ENCODE measurements around the gene C1GALT1C1L.
"Not testable (repeated sequence)": the region's sequence is repeated elsewhere in the genome, so short reads cannot be mapped to it uniquely, and the experiment has no call there.

The C1GALT1C1L gene

DNA sequence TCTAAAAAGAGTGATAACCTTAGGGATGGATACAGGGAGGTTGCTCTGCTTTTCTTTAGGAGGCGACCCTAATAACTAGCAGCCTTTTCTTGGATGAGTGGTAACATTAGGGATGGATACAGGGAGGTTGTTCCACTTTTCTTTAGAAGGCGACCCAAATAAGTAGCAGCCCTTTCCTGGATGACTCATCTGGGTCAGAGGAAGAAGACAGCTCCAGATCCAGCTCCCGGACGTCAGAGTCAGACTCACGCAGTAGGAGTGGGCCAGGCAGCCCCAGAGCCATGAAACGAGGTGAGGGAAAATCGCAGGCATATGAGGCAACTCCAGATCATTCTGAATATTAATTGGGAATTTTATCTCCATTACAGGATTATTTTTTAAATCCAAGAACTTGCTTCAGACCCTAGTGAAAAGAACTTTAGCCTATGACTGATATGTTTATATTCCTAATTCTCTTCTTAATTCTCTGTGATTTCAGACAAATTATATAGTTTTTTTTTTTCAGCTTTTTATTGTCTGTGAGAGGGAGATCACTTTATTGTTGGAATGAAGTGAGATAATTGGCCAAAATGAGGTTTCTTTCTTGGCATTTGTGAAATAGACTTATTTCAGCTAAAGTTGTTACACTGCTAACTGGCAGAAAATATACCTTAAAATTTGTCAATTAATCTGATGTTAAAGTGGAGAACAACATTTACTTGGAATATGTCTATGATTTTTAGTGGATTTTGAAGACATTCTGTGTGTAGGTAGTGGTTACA, 31.2 kb upstream of the C1GALT1C1L start:
- H3K27ac ChIP-seq (ENCODE audit: low read depth, low read length, severe bottlenecking): no peak overlapping the region
- WGBS, 2 experiments (ENCODE audit: insufficient coverage in 2 of 2): 78% methylated on average over 3 to 5 of the region's 7 CpGs
- no peaks in the 10 kb centered on the region for H3K9me3 ChIP-seq (ENCODE audit: control insufficient read depth, low read length)
- no peaks in the 10 kb centered on the region for H3K36me3 ChIP-seq (ENCODE audit: control insufficient read depth, insufficient read depth, low read length)
- peaks cover 3% of the 10 kb centered on the region for H3K4me1 ChIP-seq (ENCODE audit: control insufficient read depth, insufficient read depth, low read length, poor library complexity, severe bottlenecking)
- no peak overlapping the region for H3K4me3 ChIP-seq (ENCODE audit: extremely low read depth, insufficient read depth, low read length, poor library complexity, severe bottlenecking)

DNA sequence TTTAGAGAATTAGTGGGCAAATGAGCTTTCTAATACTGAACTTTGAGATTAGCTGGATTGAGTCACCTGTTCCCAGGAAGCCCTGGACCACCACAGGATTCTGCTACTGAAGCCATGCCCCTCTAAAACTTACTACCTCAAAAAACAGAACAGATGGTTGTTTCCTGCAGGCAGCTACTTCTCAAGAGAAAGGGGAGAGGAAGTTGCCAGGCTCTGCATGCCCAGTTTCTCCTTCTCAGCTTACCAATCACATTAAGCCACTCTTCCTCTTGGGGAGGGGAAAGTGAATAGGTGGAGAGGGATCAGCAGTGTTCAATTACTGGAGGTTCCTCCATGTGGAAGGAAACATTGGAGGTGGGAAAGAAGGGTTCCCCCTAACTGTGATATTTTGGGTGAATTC, 24.9 kb upstream of the C1GALT1C1L start:
- Histone ChIP-seq H3K36me3 (ENCODE audit: control insufficient read depth, insufficient read depth, low read length) (no peaks in the 10 kb centered on the region), H3K27ac (ENCODE audit: low read depth, low read length, severe bottlenecking) (no peak overlapping the region), H3K4me1 (ENCODE audit: control insufficient read depth, insufficient read depth, low read length, poor library complexity, severe bottlenecking) (no peaks in the 10 kb centered on the region), H3K4me3 (ENCODE audit: extremely low read depth, insufficient read depth, low read length, poor library complexity, severe bottlenecking) (no peak overlapping the region), H3K9me3 (ENCODE audit: control insufficient read depth, low read length) (no peaks in the 10 kb centered on the region)

DNA sequence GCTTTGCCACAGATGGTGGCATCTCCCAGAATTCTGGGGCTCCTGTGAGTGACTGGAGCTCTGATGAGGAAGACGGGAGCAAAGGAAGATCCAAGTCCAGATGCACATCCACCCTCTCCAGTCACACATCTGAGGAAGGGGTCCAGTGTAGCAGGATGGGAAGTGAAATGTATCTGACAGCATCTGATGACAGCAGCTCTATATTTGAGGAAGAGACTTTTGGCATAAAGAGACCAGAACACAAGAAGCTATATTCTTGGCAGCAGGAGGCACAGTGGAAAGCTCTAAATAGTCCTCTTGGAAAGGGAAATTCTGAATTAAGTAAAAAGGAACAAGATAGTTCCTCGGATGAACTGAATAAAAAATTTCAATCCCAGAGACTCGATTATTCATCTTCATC, 23.5 kb upstream of the C1GALT1C1L start:
- Histone ChIP-seq H3K4me1 (ENCODE audit: control insufficient read depth, insufficient read depth, low read length, poor library complexity, severe bottlenecking) (no peaks in the 10 kb centered on the region), H3K36me3 (ENCODE audit: control insufficient read depth, insufficient read depth, low read length) (no peaks in the 10 kb centered on the region)
- WGBS, 2 experiments (ENCODE audit: insufficient coverage in 2 of 2): 100% methylated on average over 1 of the region's 3 CpGs; no CpG with 5 or more reads in 1 of the 2 experiments

DNA sequence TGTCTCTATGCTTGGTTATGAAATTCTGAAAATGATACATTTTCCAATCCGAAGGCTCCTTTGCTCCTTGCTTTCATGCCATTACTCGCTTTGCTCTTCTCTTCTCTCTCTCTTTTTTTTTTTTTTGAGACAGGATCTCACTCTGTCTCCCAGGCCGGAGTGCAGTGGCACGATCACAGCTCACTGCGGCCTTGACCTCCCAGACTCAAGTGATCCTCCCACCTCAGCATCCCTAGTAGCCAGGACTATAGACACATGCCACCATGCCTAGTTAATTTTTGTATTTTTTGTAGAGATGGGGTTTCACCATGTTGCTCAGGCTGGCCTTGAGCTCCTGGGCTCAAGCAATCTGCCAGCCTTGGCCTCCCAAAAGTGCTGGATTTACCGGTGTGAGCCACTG, 21.9 kb upstream of the C1GALT1C1L start:
- H3K4me1 ChIP-seq (ENCODE audit: control insufficient read depth, insufficient read depth, low read length, poor library complexity, severe bottlenecking); H3K36me3 ChIP-seq (ENCODE audit: control insufficient read depth, insufficient read depth, low read length); H3K27ac ChIP-seq (ENCODE audit: low read depth, low read length, severe bottlenecking); H3K4me3 ChIP-seq (ENCODE audit: extremely low read depth, insufficient read depth, low read length, poor library complexity, severe bottlenecking); H3K9me3 ChIP-seq (ENCODE audit: control insufficient read depth, low read length): not testable (repeated sequence)
- WGBS, 2 experiments (ENCODE audit: insufficient coverage in 2 of 2): 100% methylated on average over 1 to 3 of the region's 6 CpGs

More for the DNA sequence above, 23.5 kb upstream of the C1GALT1C1L start:
- H3K4me3 ChIP-seq (ENCODE audit: extremely low read depth, insufficient read depth, low read length, poor library complexity, severe bottlenecking): no peak overlapping the region
- no peak overlapping the region for H3K27ac ChIP-seq (ENCODE audit: low read depth, low read length, severe bottlenecking)
- no peaks in the 10 kb centered on the region for H3K9me3 ChIP-seq (ENCODE audit: control insufficient read depth, low read length)

DNA sequence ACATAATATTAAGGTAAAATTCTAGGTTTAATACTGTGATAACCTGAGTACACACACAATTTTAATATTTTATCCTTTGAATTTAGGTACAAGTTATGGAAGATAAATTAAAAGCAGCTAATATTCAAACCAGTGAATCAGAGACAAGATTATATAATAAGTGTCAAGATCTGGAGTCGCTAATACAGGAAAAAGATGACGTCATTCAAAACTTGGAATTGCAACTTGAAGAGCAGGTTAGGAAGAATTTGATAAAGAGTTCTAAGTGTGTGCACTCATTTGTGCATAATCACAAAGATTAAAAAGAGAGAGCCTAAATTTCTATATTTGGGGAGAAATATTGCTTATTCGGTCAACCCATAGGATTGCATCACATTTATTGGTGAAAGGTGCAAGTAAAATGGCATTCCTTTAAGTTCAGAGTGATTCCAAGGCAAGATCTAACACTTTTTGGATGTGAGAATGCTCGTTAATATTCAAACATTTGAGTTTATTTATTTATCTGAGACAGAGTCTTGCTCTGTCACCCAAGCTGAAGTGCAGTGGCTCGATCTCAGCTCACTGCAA, 16.3 kb upstream of the C1GALT1C1L start:
- Histone ChIP-seq H3K4me1 (ENCODE audit: control insufficient read depth, insufficient read depth, low read length, poor library complexity, severe bottlenecking) (no peaks in the 10 kb centered on the region), H3K4me3 (ENCODE audit: extremely low read depth, insufficient read depth, low read length, poor library complexity, severe bottlenecking) (no peak overlapping the region), H3K36me3 (ENCODE audit: control insufficient read depth, insufficient read depth, low read length) (no peaks in the 10 kb centered on the region), H3K9me3 (ENCODE audit: control insufficient read depth, low read length) (no peaks in the 10 kb centered on the region), H3K27ac (ENCODE audit: low read depth, low read length, severe bottlenecking) (no peak overlapping the region)
- WGBS, 2 experiments (ENCODE audit: insufficient coverage in 2 of 2): 89 to 92% methylated on average over 2 to 4 of the region's 5 CpGs

DNA sequence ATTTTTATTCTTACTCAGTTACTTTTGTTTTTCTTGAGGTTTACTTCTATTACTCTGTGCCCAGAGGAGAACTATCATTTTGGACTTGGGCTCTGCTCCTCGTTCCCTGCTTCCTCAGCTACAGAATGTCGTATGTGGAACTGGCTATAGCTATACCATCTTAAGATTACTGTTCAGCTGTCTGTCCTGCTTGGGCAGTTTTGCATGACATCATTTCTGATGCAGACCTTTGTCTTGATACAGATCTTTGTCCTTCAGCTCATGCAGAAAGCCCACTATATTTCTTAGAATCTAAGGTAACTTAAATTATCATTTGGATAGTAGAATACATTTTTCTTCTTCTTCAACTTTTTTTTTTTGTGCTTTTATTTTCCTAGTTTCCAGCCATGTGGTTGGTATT, 13.8 kb upstream of the C1GALT1C1L start:
- 85 to 95% methylated on average over 2 of the region's 2 CpGs for WGBS, 2 experiments (ENCODE audit: insufficient coverage in 2 of 2)
- Histone ChIP-seq H3K4me1 (ENCODE audit: control insufficient read depth, insufficient read depth, low read length, poor library complexity, severe bottlenecking) (no peaks in the 10 kb centered on the region), H3K4me3 (ENCODE audit: extremely low read depth, insufficient read depth, low read length, poor library complexity, severe bottlenecking) (no peak overlapping the region), H3K36me3 (ENCODE audit: control insufficient read depth, insufficient read depth, low read length) (no peaks in the 10 kb centered on the region), H3K27ac (ENCODE audit: low read depth, low read length, severe bottlenecking) (no peak overlapping the region), H3K9me3 (ENCODE audit: control insufficient read depth, low read length) (no peaks in the 10 kb centered on the region)

DNA sequence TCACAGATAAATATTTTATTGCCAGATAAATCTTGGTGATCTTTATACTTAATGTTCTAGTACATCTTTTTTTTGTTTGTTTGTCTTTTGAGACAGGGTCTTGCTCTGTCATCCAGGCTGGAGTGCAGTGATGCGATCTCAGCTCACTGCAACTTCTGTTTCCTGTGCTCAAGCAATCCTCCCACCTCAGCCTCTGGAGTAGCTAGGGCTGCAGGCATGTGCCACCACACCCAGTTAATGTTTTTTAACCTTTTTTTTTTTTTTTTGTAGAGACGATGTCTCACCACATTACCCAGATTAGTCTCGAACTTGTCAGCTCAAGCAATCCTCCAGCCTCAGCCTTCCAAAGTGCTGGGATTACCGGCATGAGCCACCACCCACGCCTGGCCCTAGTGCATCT, 9.1 kb upstream of the C1GALT1C1L start:
- H3K9me3 ChIP-seq (ENCODE audit: control insufficient read depth, low read length): no peaks in the 10 kb centered on the region
- H3K4me1 ChIP-seq (ENCODE audit: control insufficient read depth, insufficient read depth, low read length, poor library complexity, severe bottlenecking): no peaks in the 10 kb centered on the region
- 90 to 100% methylated on average over 1 to 2 of the region's 5 CpGs for WGBS, 2 experiments (ENCODE audit: insufficient coverage in 2 of 2)
- no peak overlapping the region for H3K27ac ChIP-seq (ENCODE audit: low read depth, low read length, severe bottlenecking)
- H3K36me3 ChIP-seq (ENCODE audit: control insufficient read depth, insufficient read depth, low read length): no peaks in the 10 kb centered on the region
- H3K4me3 ChIP-seq (ENCODE audit: extremely low read depth, insufficient read depth, low read length, poor library complexity, severe bottlenecking): no peak overlapping the region

DNA sequence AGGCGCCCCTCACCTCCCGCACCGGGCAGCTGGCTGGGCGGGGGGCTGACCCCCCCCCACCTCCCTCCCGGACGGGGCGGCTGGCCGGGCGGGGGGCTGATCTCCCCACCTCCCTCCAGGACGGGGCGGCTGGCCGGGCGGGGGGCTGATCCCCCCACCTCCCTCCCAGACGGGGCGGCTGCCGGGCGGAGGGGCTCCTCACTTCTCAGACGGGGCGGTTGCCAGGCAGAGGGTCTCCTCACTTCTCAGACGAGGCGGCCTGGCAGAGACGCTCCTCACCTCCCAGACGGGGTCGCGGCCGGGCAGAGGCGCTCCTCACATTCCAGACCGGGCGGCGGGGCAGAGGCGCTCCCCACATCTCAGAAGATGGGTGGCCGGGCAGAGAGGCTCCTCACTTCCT, 1.6 kb upstream of the C1GALT1C1L start:
- H3K9me3 ChIP-seq (ENCODE audit: control insufficient read depth, low read length); H3K27ac ChIP-seq (ENCODE audit: low read depth, low read length, severe bottlenecking); H3K36me3 ChIP-seq (ENCODE audit: control insufficient read depth, insufficient read depth, low read length); H3K4me3 ChIP-seq (ENCODE audit: extremely low read depth, insufficient read depth, low read length, poor library complexity, severe bottlenecking); H3K4me1 ChIP-seq (ENCODE audit: control insufficient read depth, insufficient read depth, low read length, poor library complexity, severe bottlenecking): not testable (repeated sequence)
- WGBS, 2 experiments (ENCODE audit: insufficient coverage in 2 of 2): 92 to 100% methylated on average over 3 to 13 of the region's 32 CpGs

DNA sequence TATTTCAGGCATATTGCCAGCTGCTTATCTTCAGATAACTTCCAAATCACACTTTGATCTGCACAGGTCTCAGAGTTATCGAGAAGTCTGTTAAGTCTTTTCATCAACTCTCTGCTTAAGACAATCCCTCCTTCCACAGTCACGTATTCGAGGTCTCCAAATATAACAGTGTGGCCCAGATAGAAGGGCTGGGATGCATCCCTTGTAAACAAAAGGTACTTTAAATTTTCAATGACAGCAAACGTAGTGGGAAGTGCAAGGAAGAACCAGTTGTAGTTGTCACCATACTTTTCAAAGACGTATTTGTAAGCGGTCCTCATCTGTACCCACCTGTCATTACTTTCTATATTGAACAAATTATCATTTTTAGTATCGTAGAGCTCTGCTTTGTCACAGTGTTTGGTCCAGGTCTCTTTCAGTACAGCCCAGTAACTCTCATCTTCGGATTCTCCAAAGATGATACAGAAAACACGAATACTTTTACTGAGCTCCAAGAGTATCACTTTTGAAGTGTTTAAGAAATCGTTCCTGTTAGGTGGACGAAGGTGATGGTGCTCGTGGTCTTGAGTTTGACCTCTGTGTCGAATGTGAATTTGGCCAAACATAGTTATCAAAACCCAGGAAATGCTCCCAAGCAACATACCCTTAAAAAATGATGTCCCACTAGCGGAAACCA, 445 bp downstream of the C1GALT1C1L start:
- Histone ChIP-seq H3K36me3 (ENCODE audit: control insufficient read depth, insufficient read depth, low read length) (no peaks in the 10 kb centered on the region), H3K4me3 (ENCODE audit: extremely low read depth, insufficient read depth, low read length, poor library complexity, severe bottlenecking) (no peak overlapping the region), H3K27ac (ENCODE audit: low read depth, low read length, severe bottlenecking) (no peak overlapping the region), H3K9me3 (ENCODE audit: control insufficient read depth, low read length) (no peaks in the 10 kb centered on the region), H3K4me1 (ENCODE audit: control insufficient read depth, insufficient read depth, low read length, poor library complexity, severe bottlenecking) (no peaks in the 10 kb centered on the region)
- 94% methylated on average over 12 to 13 of the region's 14 CpGs for WGBS, 2 experiments (ENCODE audit: insufficient coverage in 2 of 2)

DNA sequence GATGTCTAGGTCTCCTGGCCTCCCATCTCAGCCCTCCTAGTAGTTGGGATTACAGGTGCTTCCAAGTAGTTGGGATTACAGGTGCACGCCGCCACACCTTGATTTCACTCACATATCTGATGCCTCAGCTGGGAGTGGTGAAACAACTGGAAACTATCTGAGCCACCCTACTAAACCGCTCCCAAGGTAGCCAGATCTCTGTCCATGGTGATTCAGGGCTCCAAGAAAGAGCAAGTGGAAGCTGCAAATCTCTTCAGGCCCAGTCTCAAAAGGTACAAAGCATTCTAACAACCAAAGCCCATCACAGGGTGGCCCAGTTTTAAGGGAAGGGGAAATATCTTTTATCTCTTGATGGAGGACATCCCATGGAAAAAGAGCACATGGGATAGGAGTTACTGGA, 19.0 kb downstream of the C1GALT1C1L start:
- no peaks in the 10 kb centered on the region for H3K4me1 ChIP-seq (ENCODE audit: control insufficient read depth, insufficient read depth, low read length, poor library complexity, severe bottlenecking)
- no peaks in the 10 kb centered on the region for H3K9me3 ChIP-seq (ENCODE audit: control insufficient read depth, low read length)
- WGBS, 2 experiments (ENCODE audit: insufficient coverage in 2 of 2): 100% methylated on average over 1 to 3 of the region's 3 CpGs
- H3K36me3 ChIP-seq (ENCODE audit: control insufficient read depth, insufficient read depth, low read length): no peaks in the 10 kb centered on the region
- no peak overlapping the region for H3K27ac ChIP-seq (ENCODE audit: low read depth, low read length, severe bottlenecking)
- no peak overlapping the region for H3K4me3 ChIP-seq (ENCODE audit: extremely low read depth, insufficient read depth, low read length, poor library complexity, severe bottlenecking)

DNA sequence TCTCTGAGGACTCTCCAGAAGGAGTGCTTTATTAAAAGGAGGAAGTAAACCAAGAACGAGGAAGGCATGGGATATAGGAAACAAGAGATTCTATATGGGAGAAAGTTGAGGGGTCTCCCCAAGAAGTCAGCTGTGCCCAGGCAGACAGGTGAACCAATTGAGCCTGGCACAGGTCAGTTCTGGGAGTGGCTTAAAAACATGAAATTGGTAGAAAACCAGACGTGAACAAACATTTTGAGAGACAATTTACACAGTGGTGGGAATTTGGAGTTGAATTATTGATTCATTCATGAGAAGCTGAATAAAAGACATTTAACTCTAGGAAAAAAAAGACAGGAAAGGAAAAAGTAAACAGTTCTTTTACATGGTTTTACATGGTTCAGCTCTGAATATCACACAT, 22.7 kb downstream of the C1GALT1C1L start:
- H3K4me3 ChIP-seq (ENCODE audit: extremely low read depth, insufficient read depth, low read length, poor library complexity, severe bottlenecking): no peak overlapping the region
- no peaks in the 10 kb centered on the region for H3K9me3 ChIP-seq (ENCODE audit: control insufficient read depth, low read length)
- H3K27ac ChIP-seq (ENCODE audit: low read depth, low read length, severe bottlenecking): no peak overlapping the region
- H3K36me3 ChIP-seq (ENCODE audit: control insufficient read depth, insufficient read depth, low read length): no peaks in the 10 kb centered on the region
- WGBS, 2 experiments (ENCODE audit: insufficient coverage in 2 of 2): 89 to 92% methylated on average over 2 of the region's 2 CpGs
- H3K4me1 ChIP-seq (ENCODE audit: control insufficient read depth, insufficient read depth, low read length, poor library complexity, severe bottlenecking): peaks cover 4% of the 10 kb centered on the region
